Fibroblast of villous mesenchyme (primary cell): Measurements from ENCODE around the gene ZNF500. TPM values are rescaled to one million over a fixed set of nuclear protein-coding genes. Genes with fewer than 3 reads are reported as not detected.

Experiments used
- DNase-seq: peaks from one replicate; pipeline ENCODE4 v3.0.0-alpha.2; 2010; ENCODE audit warnings: low read depth
- H3K4me3 ChIP-seq: 2 replicates; pipeline ENCODE4 v1.5.1; 2011; ENCODE audit warnings: low read depth, mild to moderate bottlenecking, low read length
- total RNA-seq: library from RNA; depleted of rRNA; stranded (reverse); fragments of >200 nt; gene quantifications from 2 replicates; pipeline ENCODE4 v1.2.3, GENCODE V29; 2012
- TF ChIP-seq, protein P1 (sequence below): IDR thresholded peaks from 2 replicates; pipeline ENCODE4 v1.5.1; 2012; ENCODE audit warnings: low read depth, mild to moderate bottlenecking, low read length; ENCODE audit not compliant: insufficient read depth

Gene ZNF500
- total RNA-seq, 1 donor, result 12.5 TPM

DNA sequence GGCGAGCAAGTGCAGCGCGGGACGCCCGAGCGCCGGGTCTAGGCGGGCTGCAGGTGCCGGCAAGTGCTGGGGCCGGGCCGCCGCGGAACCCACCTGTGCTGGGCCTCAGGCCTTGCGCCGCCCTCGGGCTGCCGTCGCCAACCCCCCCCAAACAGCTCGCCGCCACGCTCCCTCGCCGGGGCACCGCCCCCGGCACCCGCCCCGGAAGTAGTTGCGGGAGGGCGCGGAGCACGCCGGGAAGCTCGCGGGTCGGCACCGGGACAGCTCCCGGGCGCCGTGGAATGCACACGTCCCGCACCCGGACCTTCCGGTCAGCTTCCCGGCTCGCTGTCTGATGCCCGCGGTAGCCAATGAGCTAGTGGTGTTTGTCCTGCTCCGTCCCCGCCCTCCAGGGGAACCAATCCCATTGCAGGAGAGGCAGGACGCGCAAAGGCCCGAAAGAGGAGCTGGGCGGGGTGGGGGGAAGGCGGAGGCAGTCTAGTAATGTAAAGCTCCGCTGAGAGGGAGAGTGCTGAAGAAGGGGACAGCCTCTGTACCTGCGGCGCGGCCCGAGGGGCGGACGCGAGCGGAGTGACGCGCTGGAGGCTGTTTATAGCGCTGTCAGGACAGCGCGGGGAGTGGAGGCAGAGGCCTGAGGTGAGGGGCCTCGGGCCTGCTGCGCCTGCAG lies 32.8 kb downstream of the ZNF500 start, which contains the start of the genes ANKS3 and DNAAF8:
Gene ANKS3, minus strand, starts transcription at position 209 of the 667 bp plus-strand sequence. CDS start 4,122 bp downstream, outside the sequence.
Gene DNAAF8, plus strand, starts transcription at position 475 of the 667 bp plus-strand sequence. CDS start 1,978 bp downstream, outside the sequence.
- peak; percentile 98 for DNase-seq
- peak within 1 kb of the TSS; percentile 87 for H3K4me3 ChIP-seq
- TF ChIP-seq, protein P1, sequence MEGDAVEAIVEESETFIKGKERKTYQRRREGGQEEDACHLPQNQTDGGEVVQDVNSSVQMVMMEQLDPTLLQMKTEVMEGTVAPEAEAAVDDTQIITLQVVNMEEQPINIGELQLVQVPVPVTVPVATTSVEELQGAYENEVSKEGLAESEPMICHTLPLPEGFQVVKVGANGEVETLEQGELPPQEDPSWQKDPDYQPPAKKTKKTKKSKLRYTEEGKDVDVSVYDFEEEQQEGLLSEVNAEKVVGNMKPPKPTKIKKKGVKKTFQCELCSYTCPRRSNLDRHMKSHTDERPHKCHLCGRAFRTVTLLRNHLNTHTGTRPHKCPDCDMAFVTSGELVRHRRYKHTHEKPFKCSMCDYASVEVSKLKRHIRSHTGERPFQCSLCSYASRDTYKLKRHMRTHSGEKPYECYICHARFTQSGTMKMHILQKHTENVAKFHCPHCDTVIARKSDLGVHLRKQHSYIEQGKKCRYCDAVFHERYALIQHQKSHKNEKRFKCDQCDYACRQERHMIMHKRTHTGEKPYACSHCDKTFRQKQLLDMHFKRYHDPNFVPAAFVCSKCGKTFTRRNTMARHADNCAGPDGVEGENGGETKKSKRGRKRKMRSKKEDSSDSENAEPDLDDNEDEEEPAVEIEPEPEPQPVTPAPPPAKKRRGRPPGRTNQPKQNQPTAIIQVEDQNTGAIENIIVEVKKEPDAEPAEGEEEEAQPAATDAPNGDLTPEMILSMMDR, result no peak

DNA sequence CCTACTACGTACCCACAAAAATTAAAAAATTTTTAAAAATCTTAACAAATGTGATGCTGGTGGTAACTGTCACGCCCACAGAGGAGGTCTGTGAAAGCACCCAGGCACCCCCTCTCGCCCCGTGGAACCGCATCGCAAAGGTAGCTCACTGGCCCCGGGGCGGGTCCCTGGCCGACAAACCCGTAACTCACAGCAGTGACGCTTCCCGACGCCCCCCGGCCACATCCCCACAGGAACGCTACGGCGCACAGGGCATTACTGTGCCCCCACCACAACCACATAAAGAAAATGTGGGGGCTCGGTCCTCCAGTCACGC lies 33.3 kb downstream of the ZNF500 start:
- DNase-seq, result no peak
- TF ChIP-seq, protein P1, result no peak
- H3K4me3 ChIP-seq, result peak overlapping the region; percentile 87

DNA sequence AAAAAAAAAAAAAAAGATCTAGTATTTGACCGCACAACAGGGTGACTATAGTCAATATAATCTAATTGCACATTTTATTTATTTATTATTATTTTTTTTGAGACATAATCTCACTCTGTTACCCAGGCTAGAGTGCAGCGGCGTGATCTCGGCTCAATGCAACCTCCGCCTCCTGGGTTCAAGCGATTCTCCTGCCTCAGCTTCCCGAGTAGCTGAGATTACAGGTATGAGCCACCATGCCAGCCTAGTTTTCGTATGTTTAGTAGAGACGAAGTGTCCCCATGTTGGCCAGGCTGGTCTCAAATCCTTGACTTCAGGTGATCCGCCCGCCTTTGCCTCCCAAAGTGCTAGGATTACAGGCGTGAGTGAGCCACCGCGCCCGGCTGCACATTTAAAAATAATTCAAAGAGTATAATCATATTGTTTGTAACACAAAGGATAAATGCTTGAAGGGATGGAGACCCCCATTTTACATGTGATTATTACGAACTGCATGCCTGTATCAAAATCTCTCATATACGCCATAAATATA lies 33.7 kb downstream of the ZNF500 start:
- DNase-seq, result no peak
- peak overlapping the region; percentile 87 for H3K4me3 ChIP-seq
- TF ChIP-seq, protein P1, result no peak

DNA sequence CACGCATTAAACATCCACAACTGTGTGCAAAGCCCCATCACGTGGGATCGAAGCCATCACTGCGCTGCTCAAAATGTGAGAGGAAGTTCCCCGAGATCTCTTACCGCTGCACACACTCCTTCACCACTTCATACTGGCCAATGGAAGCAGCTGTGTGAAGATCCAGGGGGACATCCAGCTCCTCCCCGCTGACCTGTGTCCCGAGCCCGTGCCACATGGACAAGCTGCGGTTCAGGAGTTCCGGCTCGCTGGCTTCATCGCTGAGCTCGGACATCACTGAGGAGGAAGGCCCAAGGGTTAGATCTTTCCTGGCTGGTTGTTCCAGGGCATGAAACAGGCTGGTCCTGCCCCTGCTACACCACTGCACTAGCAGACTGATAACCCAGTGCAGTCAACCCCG lies 37.1 kb downstream of the ZNF500 start:
- H3K4me3 ChIP-seq, result no peak overlapping the region
- no peak for DNase-seq
- TF ChIP-seq, protein P1, result no peak

DNA sequence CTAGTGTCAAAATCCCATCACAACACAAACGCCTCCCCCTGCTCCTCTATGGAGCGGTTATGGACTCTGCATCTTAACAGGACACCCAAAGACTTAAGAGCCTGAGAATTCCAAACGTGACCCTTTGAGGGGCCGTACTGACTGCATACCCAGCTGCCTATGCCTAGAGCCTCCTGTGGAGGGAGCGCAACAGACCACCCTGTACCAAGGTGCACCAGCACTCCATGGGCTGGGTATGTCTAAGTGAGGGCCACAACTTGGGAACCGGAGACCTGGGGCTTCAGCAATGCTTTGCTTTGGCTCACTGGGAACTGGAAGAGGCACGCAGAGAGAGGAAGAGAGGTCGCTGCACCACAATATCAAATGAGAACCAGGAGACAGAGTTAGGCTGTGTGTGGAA lies 38.3 kb downstream of the ZNF500 start:
- DNase-seq, result no peak
- TF ChIP-seq, protein P1, result no peak
- no peak overlapping the region for H3K4me3 ChIP-seq

DNA sequence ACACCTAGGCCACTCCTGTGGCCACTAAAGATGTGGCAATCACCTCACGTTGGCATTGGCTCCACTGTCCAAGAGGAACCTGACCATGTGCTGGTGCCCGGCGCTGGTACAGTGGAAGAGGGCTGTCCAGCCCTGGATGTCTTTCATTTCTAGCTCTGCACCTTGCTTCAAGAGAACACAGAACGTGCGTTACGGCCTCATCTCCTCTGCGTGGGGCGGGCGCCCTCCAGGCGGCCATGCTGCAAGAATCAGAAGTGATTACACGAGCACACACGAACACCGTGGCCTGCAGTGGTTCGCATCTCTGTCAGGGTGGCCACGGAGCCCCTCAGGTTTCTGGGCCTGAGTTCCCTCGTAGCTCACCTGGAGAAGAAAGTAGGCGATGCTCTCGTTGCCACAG lies 40.3 kb downstream of the ZNF500 start:
- H3K4me3 ChIP-seq, result no peak overlapping the region
- no peak for DNase-seq
- TF ChIP-seq, protein P1, result no peak
